Measurements from ENCODE around the gene RPL14. TPM values are rescaled to one million over a fixed set of nuclear protein-coding genes. Genes with fewer than 3 reads are reported as not detected.
A peak's percentile ranks its signal among the peaks of the same experiment; 100 is the strongest.

Gene RPL14
- total and polyA plus RNA-seq, 2 of the 13 experiments (the other 11 are each of a cell fraction or from before 2014, with no cell fraction given): 502 to 1,291 TPM

GRCh38 chr3:40452876-40453730 is 4.0 kb upstream of the RPL14 start (continued):
- TF ChIP-seq GMEB1 (CRISPR knock-in tag; IDR thresholded peaks at IDR 0.05; ENCODE audit: borderline replicate concordance): peak; percentile 93
- TF ChIP-seq, protein P1, sequence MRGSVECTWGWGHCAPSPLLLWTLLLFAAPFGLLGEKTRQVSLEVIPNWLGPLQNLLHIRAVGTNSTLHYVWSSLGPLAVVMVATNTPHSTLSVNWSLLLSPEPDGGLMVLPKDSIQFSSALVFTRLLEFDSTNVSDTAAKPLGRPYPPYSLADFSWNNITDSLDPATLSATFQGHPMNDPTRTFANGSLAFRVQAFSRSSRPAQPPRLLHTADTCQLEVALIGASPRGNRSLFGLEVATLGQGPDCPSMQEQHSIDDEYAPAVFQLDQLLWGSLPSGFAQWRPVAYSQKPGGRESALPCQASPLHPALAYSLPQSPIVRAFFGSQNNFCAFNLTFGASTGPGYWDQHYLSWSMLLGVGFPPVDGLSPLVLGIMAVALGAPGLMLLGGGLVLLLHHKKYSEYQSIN (CRISPR knock-in tag; IDR thresholded peaks at IDR 0.05; ENCODE audit: borderline replicate concordance): no peak
- TF ChIP-seq, protein P2, sequence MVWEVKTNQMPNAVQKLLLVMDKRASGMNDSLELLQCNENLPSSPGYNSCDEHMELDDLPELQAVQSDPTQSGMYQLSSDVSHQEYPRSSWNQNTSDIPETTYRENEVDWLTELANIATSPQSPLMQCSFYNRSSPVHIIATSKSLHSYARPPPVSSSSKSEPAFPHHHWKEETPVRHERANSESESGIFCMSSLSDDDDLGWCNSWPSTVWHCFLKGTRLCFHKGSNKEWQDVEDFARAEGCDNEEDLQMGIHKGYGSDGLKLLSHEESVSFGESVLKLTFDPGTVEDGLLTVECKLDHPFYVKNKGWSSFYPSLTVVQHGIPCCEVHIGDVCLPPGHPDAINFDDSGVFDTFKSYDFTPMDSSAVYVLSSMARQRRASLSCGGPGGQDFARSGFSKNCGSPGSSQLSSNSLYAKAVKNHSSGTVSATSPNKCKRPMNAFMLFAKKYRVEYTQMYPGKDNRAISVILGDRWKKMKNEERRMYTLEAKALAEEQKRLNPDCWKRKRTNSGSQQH (CRISPR knock-in tag; IDR thresholded peaks at IDR 0.05; ENCODE audit: low read depth): 0 out of 2 replicates have a peak, but pooled peaks have one; percentile 28
- peak; percentile 38; the same call in 1 of the 2 replicates for TF ChIP-seq MED1 (CRISPR knock-in tag; IDR thresholded peaks at IDR 0.05)
- TF ChIP-seq MEIS2 (CRISPR knock-in tag; IDR thresholded peaks at IDR 0.05): no peak
- TF ChIP-seq MEF2D (CRISPR knock-in tag; IDR thresholded peaks at IDR 0.05): peak; percentile 70; the same call in 1 of the 2 replicates
- TF ChIP-seq SMARCC2 (IDR thresholded peaks at IDR 0.05): no peak
- peak; percentile 84 for TF ChIP-seq SRSF1 (optimal IDR thresholded peaks at IDR 0.05; ENCODE audit: low read depth, low read length)
- no peak for TF ChIP-seq TCF12 (IDR thresholded peaks at IDR 0.05)
- TF ChIP-seq TCF12 (CRISPR knock-in tag; IDR thresholded peaks at IDR 0.05): no peak
- TF ChIP-seq ZNF30 (CRISPR knock-in tag; IDR thresholded peaks at IDR 0.05): no peak
- TF ChIP-seq ZNF256 (CRISPR knock-in tag; conservative IDR thresholded peaks at IDR 0.05): no peak
- TF ChIP-seq ZNF10 (CRISPR knock-in tag; IDR thresholded peaks at IDR 0.05; ENCODE audit: borderline replicate concordance, low read depth): no peak
- TF ChIP-seq ZNF569 (CRISPR knock-in tag; IDR thresholded peaks at IDR 0.05; ENCODE audit: borderline replicate concordance): no peak
- no peak for TF ChIP-seq SETDB1 (CRISPR knock-in tag; IDR thresholded peaks at IDR 0.05; ENCODE audit: borderline replicate concordance)
- no peak for TF ChIP-seq ZNF446 (CRISPR knock-in tag; IDR thresholded peaks at IDR 0.05)
- peak; percentile 16 for TF ChIP-seq ZNF883 (CRISPR knock-in tag; IDR thresholded peaks at IDR 0.05; ENCODE audit: not compliant biosample characterization)
- no peak for TF ChIP-seq RBAK (CRISPR knock-in tag; IDR thresholded peaks at IDR 0.05)
- TF ChIP-seq HOXA9 (CRISPR knock-in tag; IDR thresholded peaks at IDR 0.05; ENCODE audit: borderline replicate concordance): no peak
- TF ChIP-seq SIN3A (IDR thresholded peaks at IDR 0.05; ENCODE audit: borderline replicate concordance, low read depth, low read length): peak; percentile 51; the same call in 1 of the 2 replicates
- 0 out of 2 replicates have a peak, but pooled peaks have one; percentile 71 for TF ChIP-seq ZSCAN29 (CRISPR knock-in tag; conservative IDR thresholded peaks at IDR 0.05)
- TF ChIP-seq POGK (CRISPR knock-in tag; conservative IDR thresholded peaks at IDR 0.05): peak; percentile 92
- TF ChIP-seq REPIN1 (CRISPR knock-in tag; IDR thresholded peaks at IDR 0.05; ENCODE audit: borderline replicate concordance, low read depth): peak; percentile 54; the same call in 1 of the 2 replicates
- TF ChIP-seq PLRG1 (conservative IDR thresholded peaks at IDR 0.05): no peak
